ENCODE data around the gene PRTFDC1.

The PRTFDC1 gene

GRCh38 chr10:24991298-24991697, 38.9 kb upstream of the PRTFDC1 start:
- no peak for DNase-seq
- H3K27me3 Mint-ChIP-seq (ENCODE audit: low read depth, poor library complexity): peaks cover 24% of the 10 kb centered on the region
- no peak overlapping the region for H3K27ac Mint-ChIP-seq
- no peak overlapping the region for H3K4me3 Mint-ChIP-seq
- no peak for TF ChIP-seq CTCF (IDR thresholded peaks at IDR 0.05)
- H3K36me3 Mint-ChIP-seq (ENCODE audit: low read depth): no peaks in the 10 kb centered on the region
- peaks cover 3% of the 10 kb centered on the region for H3K9me3 Mint-ChIP-seq
- peaks cover 10% of the 10 kb centered on the region for H3K4me1 Mint-ChIP-seq

- TF ChIP-seq CTCF (IDR thresholded peaks at IDR 0.05): no peak
- Mint-ChIP-seq H3K4me3 (no peak overlapping the region), H3K27ac (no peak overlapping the region), H3K36me3 (ENCODE audit: low read depth) (no peaks in the 10 kb centered on the region), H3K27me3 (ENCODE audit: low read depth, poor library complexity) (peaks cover 23% of the 10 kb centered on the region), H3K4me1 (peaks cover 10% of the 10 kb centered on the region), H3K9me3 (peaks cover 3% of the 10 kb centered on the region)
- no peak for DNase-seq
These were observed 37.5 kb upstream of the PRTFDC1 start for GRCh38 chr10:24989867-24990266.

GRCh38 chr10:24988831-24989640, 36.6 kb upstream of the PRTFDC1 start:
- Mint-ChIP-seq H3K27me3 (ENCODE audit: low read depth, poor library complexity) (peaks cover 18% of the 10 kb centered on the region), H3K27ac (no peak overlapping the region), H3K4me3 (no peak overlapping the region), H3K4me1 (peaks cover 10% of the 10 kb centered on the region), H3K9me3 (peaks cover 3% of the 10 kb centered on the region), H3K36me3 (ENCODE audit: low read depth) (no peaks in the 10 kb centered on the region)
- TF ChIP-seq CTCF (IDR thresholded peaks at IDR 0.05): no peak
- peak; percentile 14 for DNase-seq

GRCh38 chr10:24984906-24985305, 32.5 kb upstream of the PRTFDC1 start:
- no peak for DNase-seq
- Mint-ChIP-seq H3K4me1 (peaks cover 10% of the 10 kb centered on the region), H3K9me3 (no peaks in the 10 kb centered on the region), H3K36me3 (ENCODE audit: low read depth) (no peaks in the 10 kb centered on the region), H3K4me3 (no peak overlapping the region), H3K27ac (no peak overlapping the region), H3K27me3 (ENCODE audit: low read depth, poor library complexity) (peaks cover 7% of the 10 kb centered on the region)
- TF ChIP-seq CTCF (IDR thresholded peaks at IDR 0.05): no peak

GRCh38 chr10:24983946-24984345, 31.5 kb upstream of the PRTFDC1 start:
- Mint-ChIP-seq H3K27ac (no peak overlapping the region), H3K36me3 (ENCODE audit: low read depth) (no peaks in the 10 kb centered on the region), H3K27me3 (ENCODE audit: low read depth, poor library complexity) (peaks cover 7% of the 10 kb centered on the region), H3K4me3 (no peak overlapping the region), H3K9me3 (no peaks in the 10 kb centered on the region), H3K4me1 (peaks cover 6% of the 10 kb centered on the region)
- no peak for DNase-seq
- TF ChIP-seq CTCF (IDR thresholded peaks at IDR 0.05): no peak

GRCh38 chr10:24983130-24983529, 30.7 kb upstream of the PRTFDC1 start:
- TF ChIP-seq CTCF (IDR thresholded peaks at IDR 0.05): no peak
- no peaks in the 10 kb centered on the region for H3K36me3 Mint-ChIP-seq (ENCODE audit: low read depth)
- no peak overlapping the region for H3K4me3 Mint-ChIP-seq

More at GRCh38 chr10:24983130-24983529, 30.7 kb upstream of the PRTFDC1 start:
- Mint-ChIP-seq H3K4me1 (no peaks in the 10 kb centered on the region), H3K27me3 (ENCODE audit: low read depth, poor library complexity) (peaks cover 7% of the 10 kb centered on the region), H3K27ac (no peak overlapping the region), H3K9me3 (no peaks in the 10 kb centered on the region)
- no peak for DNase-seq

All from nephron progenitor cell (in vitro differentiated cells).